ENCODE data around the gene SYCP2.
A peak's percentile ranks its signal among the peaks of the same experiment; 100 is the strongest.

The SYCP2 gene

GRCh38 chr20:59940956-59941294 lies 7.5 kb upstream of the SYCP2 start:
- peaks cover 19% of the 10 kb centered on the region; the same call in 1 of the 2 replicates for H3K79me2 ChIP-seq (ENCODE audit: low read length)
- peak overlapping the region; percentile 89 for H3K27ac ChIP-seq (ENCODE audit: low read length)

GRCh38 chr20:59940129-59940955 lies 6.9 kb upstream of the SYCP2 start, which contains the start of the genes FAM217B and PPP1R3D:
TSS of gene FAM217B (plus strand) at chr20:59940389. CDS start at chr20:59943944, 3,555 bp downstream.
TSS of gene PPP1R3D (minus strand) at chr20:59940305. CDS start at chr20:59939931, 374 bp downstream.
- Histone ChIP-seq H3K4me3 (ENCODE audit: low read length) (peak within 1 kb of the TSS; percentile 81), H3K79me2 (ENCODE audit: low read length) (peaks cover 19% of the 10 kb centered on the region; the same call in 1 of the 2 replicates), H3K36me3 (replicated peaks; ENCODE audit: insufficient read depth, low read length) (peaks cover 5% of the 10 kb centered on the region), H3K9me2 (replicated peaks; ENCODE audit: insufficient read depth, low read length) (no peaks in the 10 kb centered on the region), H3K9me3 (replicated peaks; ENCODE audit: insufficient read depth, low read length) (no peaks in the 10 kb centered on the region), H3K4me2 (ENCODE audit: low read depth, low read length) (peak within 1 kb of the TSS; percentile 98), H3K27me3 (replicated peaks; ENCODE audit: insufficient read depth, low read length) (no peaks in the 10 kb centered on the region), H3K27ac (ENCODE audit: low read length) (peak within 1 kb of the TSS; percentile 89), H3K9ac (ENCODE audit: low read length) (peak within 1 kb of the TSS; percentile 90), H3K4me1 (ENCODE audit: low read length) (0 out of 2 replicates have a peak, but pooled peaks cover 8% of the 10 kb centered on the region), H3F3A (ENCODE audit: insufficient read depth, low read length) (peaks cover 9% of the 10 kb centered on the region; the same call in 1 of the 2 replicates), H2AFZ (ENCODE audit: low read length) (peak within 1 kb of the TSS; percentile 96), H4K20me1 (ENCODE audit: insufficient read depth, low read length) (no peaks in the 10 kb centered on the region)
- peak; percentile 94 for DNase-seq
- TF ChIP-seq EZH2 (optimal IDR thresholded peaks at IDR 0.05; ENCODE audit: low read depth, low read length): no peak
- TF ChIP-seq EZH2phosphoT487 (IDR thresholded peaks at IDR 0.05; ENCODE audit: low read length): no peak
- no peak for TF ChIP-seq CTCF (IDR thresholded peaks at IDR 0.05; ENCODE audit: low read length)

More at GRCh38 chr20:59940956-59941294, 7.5 kb upstream of the SYCP2 start:
- H2AFZ ChIP-seq (ENCODE audit: low read length): peak overlapping the region; percentile 95
- peaks cover 9% of the 10 kb centered on the region; the same call in 1 of the 2 replicates for H3F3A ChIP-seq (ENCODE audit: insufficient read depth, low read length)
- no peaks in the 10 kb centered on the region for H4K20me1 ChIP-seq (ENCODE audit: insufficient read depth, low read length)
- no peak for DNase-seq
- no peaks in the 10 kb centered on the region for H3K27me3 ChIP-seq (replicated peaks; ENCODE audit: insufficient read depth, low read length)
- H3K9me3 ChIP-seq (replicated peaks; ENCODE audit: insufficient read depth, low read length): no peaks in the 10 kb centered on the region
- peaks cover 5% of the 10 kb centered on the region for H3K36me3 ChIP-seq (replicated peaks; ENCODE audit: insufficient read depth, low read length)
- no peaks in the 10 kb centered on the region for H3K9me2 ChIP-seq (replicated peaks; ENCODE audit: insufficient read depth, low read length)
- H3K4me2 ChIP-seq (ENCODE audit: low read depth, low read length): peak overlapping the region; percentile 98
- no peak for TF ChIP-seq EZH2 (optimal IDR thresholded peaks at IDR 0.05; ENCODE audit: low read depth, low read length)
- TF ChIP-seq EZH2phosphoT487 (IDR thresholded peaks at IDR 0.05; ENCODE audit: low read length): no peak
- TF ChIP-seq CTCF (IDR thresholded peaks at IDR 0.05; ENCODE audit: low read length): no peak
- peak overlapping the region; percentile 90 for H3K9ac ChIP-seq (ENCODE audit: low read length)
- peak overlapping the region; percentile 81 for H3K4me3 ChIP-seq (ENCODE audit: low read length)
- 0 out of 2 replicates have a peak, but pooled peaks cover 8% of the 10 kb centered on the region for H3K4me1 ChIP-seq (ENCODE audit: low read length)

- Histone ChIP-seq H3K4me2 (ENCODE audit: low read depth, low read length) (peak overlapping the region; percentile 71; the same call in 1 of the 2 replicates), H3K27ac (ENCODE audit: low read length) (peak overlapping the region; percentile 44; the same call in 1 of the 2 replicates), H3F3A (ENCODE audit: insufficient read depth, low read length) (peaks cover 9% of the 10 kb centered on the region; the same call in 1 of the 2 replicates), H3K4me1 (ENCODE audit: low read length) (0 out of 2 replicates have a peak, but pooled peaks cover 8% of the 10 kb centered on the region), H4K20me1 (ENCODE audit: insufficient read depth, low read length) (no peaks in the 10 kb centered on the region), H3K9me3 (replicated peaks; ENCODE audit: insufficient read depth, low read length) (no peaks in the 10 kb centered on the region), H3K9me2 (replicated peaks; ENCODE audit: insufficient read depth, low read length) (no peaks in the 10 kb centered on the region), H3K9ac (ENCODE audit: low read length) (peak overlapping the region; percentile 60; the same call in 1 of the 2 replicates), H2AFZ (ENCODE audit: low read length) (peak overlapping the region; percentile 96), H3K36me3 (replicated peaks; ENCODE audit: insufficient read depth, low read length) (peaks cover 5% of the 10 kb centered on the region), H3K27me3 (replicated peaks; ENCODE audit: insufficient read depth, low read length) (no peaks in the 10 kb centered on the region), H3K79me2 (ENCODE audit: low read length) (peaks cover 19% of the 10 kb centered on the region; the same call in 1 of the 2 replicates), H3K4me3 (ENCODE audit: low read length) (peak overlapping the region; percentile 81)
- TF ChIP-seq EZH2phosphoT487 (IDR thresholded peaks at IDR 0.05; ENCODE audit: low read length) (no peak), CTCF (IDR thresholded peaks at IDR 0.05; ENCODE audit: low read length) (no peak), EZH2 (optimal IDR thresholded peaks at IDR 0.05; ENCODE audit: low read depth, low read length) (no peak)
- DNase-seq: no peak
Measured at GRCh38 chr20:59939879-59940128, 6.4 kb upstream of the SYCP2 start.
